HG02642 (cell line): Measurements from ENCODE around the gene MYL7.

Experiments used
- ATAC-seq: cut with Tn5 transposase; IDR thresholded peaks from one replicate; pipeline ENCODE4 v1.9.1; 2021; ENCODE audit warnings: mild to moderate bottlenecking; ENCODE audit not compliant: unreplicated experiment, poor library complexity

Gene MYL7

DNA sequence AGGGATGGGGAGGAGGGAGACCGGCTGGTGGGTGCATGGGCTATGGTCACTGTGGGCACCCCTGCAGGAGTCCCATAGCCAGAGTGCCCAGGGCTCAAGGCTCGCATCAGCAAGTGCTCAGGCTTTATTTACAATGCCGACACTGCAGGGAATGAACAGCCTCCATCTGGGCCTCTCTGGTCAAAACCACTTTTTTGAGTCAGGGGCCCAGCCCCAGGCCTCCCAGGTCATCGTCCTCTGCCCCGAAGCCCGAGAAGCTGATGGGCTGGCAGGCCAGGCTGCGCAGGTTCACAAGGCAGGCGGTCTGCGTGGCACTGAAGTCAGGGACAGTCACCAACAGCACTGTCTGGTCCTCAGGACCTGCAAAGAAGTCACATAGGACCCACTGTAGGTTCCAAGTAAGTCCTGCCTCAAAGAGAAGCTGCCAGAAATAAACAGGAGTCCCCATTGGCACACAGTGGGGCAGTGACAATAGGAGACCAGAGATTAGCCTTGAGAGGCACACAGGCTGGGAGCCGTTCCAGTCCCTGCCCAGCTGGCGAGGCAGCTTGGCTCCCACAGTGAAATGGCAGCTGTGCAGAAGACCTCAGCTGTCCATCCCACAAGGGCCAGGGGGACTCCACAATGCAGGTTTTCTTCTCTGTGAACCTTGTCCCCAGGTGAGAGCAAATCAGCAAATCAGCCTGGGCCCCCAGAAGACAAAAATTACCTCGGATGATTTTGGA lies 26.4 kb downstream of the MYL7 start:
- no peak for ATAC-seq

- no peak for ATAC-seq
Measured at GRCh38 chr7:44113764-44114354, 27.3 kb downstream of the MYL7 start.

- ATAC-seq: no peak
Measured at GRCh38 chr7:44112997-44113763, 28.0 kb downstream of the MYL7 start.

DNA sequence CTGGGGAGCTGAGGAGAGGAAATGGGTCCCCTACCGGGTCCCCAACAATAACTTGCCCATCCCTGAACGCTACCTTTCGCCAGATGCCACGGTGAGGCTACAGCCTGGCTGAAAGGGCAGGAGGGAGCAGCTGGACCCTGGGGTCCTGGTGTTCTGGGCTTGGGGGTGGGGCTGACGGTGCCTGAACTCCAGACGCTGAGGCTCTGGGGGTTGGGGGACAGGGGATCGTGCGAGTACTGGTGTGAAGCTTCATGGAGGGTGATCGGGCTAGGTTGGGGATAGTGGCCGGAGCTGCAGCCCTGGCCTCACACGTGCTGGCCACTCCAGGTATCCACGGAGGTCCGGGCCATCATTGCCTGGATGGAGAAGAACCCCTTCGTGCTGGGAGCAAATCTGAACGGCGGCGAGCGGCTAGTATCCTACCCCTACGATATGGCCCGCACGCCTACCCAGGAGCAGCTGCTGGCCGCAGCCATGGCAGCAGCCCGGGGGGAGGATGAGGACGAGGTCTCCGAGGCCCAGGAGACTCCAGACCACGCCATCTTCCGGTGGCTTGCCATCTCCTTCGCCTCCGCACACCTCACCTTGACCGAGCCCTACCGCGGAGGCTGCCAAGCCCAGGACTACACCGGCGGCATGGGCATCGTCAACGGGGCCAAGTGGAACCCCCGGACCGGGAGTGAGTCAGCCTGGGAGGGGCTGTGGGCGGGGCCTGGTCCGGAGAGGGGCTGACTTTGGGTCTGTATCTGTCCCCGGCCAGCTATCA lies 28.7 kb downstream of the MYL7 start:
- no peak for ATAC-seq

DNA sequence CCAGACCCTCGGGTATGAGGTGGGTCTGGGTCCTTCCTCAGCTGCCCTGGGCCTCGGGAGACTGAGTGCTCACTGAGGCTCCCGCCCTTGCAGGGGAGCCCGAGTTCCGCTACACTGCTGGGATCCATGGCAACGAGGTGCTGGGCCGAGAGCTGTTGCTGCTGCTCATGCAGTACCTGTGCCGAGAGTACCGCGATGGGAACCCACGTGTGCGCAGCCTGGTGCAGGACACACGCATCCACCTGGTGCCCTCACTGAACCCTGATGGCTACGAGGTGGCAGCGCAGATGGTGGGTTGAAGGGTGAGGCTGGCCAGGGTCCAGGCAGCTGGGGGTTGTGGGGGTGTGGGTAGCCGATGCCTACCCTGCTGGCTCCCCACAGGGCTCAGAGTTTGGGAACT lies 29.4 kb downstream of the MYL7 start:
- ATAC-seq: no peak

GRCh38 chr7:44110719-44111635 lies 30.2 kb downstream of the MYL7 start:
- ATAC-seq: no peak

DNA sequence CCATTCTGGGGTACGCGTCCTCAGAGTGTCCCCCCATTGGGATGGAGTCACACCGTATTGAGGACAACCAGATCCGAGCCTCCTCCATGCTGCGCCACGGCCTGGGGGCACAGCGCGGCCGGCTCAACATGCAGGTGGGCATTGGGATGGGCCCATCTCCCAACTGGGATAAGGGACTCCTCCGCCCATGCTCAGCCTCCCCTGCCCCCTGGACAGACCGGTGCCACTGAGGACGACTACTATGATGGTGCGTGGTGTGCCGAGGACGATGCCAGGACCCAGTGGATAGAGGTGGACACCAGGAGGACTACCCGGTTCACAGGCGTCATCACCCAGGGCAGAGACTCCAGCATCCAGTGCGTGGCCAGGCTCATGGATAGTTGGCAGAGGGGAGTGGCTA lies 31.1 kb downstream of the MYL7 start:
- no peak for ATAC-seq

- ATAC-seq: no peak
Measured at GRCh38 chr7:44108768-44109750, 32.1 kb downstream of the MYL7 start.

DNA sequence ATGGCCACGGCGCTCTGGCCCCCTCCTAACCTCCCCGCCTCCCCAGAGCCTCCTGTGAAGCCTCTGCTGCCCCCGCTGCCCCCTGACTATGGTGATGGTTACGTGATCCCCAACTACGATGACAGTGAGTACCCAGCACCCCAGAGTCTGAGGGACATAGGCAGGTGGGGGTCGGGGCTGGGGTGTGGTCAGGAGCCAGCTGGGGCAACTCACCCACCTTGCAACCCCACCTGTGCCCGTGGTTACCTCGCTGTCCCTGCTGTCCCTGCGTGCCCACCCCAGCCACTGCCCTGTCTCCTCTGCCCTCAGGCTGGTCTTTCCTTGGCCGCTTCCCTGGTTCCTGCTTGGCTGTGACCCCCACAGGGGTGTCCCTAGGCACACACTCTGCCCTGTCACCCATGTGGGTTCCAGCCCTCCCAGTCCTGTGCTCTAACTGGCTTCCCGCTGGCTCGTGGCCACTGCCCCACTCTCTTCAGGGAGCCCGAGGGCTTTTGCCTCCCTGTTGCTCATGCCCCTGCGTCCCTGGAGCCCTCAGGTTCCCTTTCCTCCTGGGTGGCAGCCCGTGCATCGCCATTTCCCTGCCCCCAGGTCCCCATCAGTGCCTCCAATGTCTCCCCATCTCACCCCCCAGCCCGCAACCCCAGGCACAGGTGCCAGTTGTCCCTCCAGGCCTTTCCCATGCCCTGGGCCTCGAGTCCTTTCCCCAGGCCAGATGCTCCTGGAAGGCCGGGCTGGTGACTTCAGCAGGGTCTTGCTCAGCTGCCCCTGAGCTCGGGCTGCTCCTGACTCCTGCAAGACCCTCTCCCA lies 33.0 kb downstream of the MYL7 start:
- no peak for ATAC-seq

DNA sequence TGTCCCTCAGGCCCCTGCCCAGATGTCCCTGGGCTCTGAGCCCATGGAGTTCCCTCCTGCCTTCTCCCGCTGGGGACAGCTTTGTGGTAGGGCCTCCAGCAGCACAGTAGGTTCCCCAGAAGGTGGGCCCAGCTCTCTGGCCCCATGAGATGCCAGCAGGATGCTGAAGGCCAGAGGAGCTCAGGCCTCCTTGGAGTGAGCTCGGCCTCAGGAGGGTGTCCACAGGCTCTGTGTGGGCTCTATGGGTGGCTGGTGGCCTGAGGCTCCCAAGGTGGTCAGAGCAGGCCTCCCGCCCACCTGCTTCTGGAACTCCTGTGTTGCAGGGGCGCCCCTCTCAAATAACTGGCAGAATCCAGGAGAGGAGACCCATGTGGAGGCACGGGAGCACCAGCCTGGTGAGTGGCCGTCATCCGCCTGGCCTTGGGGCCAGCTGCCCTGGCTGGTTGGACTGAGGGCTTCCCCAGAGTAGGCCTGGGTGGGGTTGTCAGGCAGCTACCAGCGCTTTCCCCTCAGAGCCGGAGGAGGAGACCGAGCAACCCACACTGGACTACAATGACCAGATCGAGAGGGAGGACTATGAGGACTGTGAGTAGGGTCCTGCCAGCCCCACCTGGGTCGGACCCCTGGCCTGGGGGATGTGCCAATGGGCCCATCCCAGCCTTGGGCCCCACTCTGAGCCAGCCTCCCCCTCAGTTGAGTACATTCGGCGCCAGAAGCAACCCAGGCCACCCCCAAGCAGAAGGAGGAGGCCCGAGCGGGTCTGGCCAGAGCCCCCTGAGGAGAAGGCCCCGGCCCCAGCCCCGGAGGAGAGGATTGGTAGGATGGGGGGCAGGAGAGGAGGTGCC lies 33.8 kb downstream of the MYL7 start:
- ATAC-seq: no peak

GRCh38 chr7:44106311-44107065 lies 34.6 kb downstream of the MYL7 start:
- ATAC-seq: no peak

- no peak for ATAC-seq
Measured at GRCh38 chr7:44105832-44106231, 35.3 kb downstream of the MYL7 start.

DNA sequence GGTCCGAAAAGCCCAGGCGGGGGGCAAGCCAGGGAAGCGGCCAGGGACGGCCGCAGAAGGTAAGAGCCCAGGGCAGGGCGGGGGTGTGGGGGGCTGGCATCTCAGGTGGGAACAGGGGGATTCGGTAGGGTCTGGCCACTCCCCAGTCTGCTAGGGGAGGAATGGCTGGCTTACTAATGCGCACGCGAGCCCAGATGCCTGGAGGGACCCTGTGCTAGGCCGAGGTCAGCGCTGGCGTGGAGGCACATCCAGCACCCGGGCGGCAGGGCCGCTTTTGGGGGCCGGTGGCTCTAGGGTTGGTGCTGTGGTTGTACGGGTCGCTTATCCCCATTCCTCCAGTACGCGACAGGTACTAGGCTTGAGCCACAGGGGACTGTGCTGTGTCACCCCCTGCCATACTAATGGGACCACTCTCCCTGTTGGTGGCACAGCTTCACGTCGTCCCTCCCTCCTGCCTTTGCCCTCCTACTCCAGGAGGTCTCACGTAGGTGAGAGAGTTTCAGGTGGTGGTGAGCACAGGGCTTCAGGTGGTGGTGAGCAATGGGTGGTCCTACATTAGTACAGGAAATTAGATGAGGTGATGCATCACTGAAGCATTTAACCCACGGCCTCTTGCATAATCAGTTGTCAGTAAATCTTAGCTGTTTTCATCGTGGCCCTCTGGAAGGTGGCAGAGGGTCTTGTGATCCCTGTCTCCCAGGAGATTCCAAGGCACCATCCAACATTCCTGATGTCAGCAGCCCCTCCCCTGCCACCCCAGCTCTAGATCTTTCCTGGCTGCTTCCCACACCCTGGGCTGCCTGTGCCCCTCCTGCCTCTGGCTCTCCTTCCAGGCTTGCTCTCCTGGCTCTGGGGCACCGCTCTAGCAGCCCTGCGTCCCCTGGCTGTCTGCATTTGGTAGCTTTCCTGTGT lies 36.0 kb downstream of the MYL7 start:
- no peak for ATAC-seq

DNA sequence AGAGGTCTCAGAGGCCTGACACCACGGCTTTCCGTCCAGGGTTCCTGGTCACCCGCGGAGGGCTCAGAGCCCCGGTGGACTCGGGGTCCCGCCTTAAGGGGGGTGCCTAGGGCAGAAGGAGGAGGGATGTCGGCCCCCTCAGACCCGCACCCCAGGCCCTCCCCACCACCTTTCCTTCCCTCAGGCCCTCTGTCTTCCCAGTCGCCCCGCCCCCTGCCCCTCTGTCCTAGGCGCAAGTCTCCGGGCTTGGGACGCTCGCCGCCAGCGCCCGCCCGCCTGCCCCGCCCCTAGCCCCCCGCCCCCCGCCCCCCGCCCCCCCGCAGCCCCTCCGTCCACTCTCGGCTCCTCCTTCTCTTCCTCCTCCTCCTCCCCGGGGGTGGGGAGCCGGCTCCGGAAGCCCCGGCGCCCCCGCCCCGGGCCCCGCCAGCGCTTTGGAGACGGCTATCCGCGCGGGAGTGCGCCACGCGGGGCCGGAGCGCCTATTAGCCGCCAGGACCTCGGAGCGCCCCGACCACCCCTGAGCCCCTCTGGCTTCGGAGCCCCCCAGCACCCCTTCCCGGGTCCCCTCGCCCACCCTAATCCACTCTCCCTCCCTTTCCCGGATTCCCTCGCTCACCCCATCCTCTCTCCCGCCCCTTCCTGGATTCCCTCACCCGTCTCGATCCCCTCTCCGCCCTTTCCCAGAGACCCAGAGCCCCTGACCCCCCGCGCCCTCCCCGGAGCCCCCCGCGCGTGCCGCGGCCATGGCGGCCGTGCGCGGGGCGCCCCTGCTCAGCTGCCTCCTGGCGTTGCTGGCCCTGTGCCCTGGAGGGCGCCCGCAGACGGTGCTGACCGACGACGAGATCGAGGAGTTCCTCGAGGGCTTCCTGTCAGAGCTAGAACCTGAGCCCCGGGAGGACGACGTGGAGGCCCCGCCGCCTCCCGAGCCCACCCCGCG lies 36.9 kb downstream of the MYL7 start, which contains the start of gene AEBP1:
TSS of gene AEBP1 (plus strand) at position 423 of the 937 bp plus-strand sequence. CDS start at position 744, 321 bp downstream.
- no peak for ATAC-seq
